NCI-H345 (cell line): ENCODE results near the gene ARFGEF3.
"Not testable (repeated sequence)": the region's sequence is repeated elsewhere in the genome, so short reads cannot be mapped to it uniquely, and the experiment has no call there.

Source experiments
- DNase-seq: peaks from one replicate; lab custom pipeline; 2025; lab: John Stamatoyannopoulos, UW

The ARFGEF3 gene

GRCh38 chr6:138161338-138162110 lies at the start of gene ARFGEF3:
Gene ARFGEF3, plus strand, starts transcription at chr6:138161939. Its CDS starts 148 bp downstream, at chr6:138162087.
- DNase-seq: peak; percentile 76

GRCh38 chr6:138113588-138114210 lies 48.0 kb upstream of the ARFGEF3 start:
- peak; percentile 11 for DNase-seq

DNA sequence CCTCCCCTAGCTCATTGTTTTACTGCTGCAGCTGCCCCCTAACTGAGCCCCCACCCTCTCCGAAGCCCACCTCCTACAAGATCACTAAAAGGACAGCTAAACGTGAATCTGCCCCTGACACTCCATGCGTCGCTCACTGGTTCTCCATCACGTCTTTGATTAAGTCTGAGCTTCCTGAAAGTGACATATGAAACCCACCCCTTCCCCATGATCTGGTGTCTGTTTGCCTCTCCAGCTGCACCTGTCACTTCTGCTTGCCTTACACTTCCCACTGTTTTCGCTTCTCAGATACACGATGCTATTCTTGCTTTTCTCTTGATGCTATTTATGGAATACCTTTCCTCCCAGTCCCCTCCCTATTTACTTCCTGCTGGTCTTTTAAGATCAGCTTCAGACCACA lies 46.5 kb upstream of the ARFGEF3 start:
- peak; percentile 27 for DNase-seq

DNA sequence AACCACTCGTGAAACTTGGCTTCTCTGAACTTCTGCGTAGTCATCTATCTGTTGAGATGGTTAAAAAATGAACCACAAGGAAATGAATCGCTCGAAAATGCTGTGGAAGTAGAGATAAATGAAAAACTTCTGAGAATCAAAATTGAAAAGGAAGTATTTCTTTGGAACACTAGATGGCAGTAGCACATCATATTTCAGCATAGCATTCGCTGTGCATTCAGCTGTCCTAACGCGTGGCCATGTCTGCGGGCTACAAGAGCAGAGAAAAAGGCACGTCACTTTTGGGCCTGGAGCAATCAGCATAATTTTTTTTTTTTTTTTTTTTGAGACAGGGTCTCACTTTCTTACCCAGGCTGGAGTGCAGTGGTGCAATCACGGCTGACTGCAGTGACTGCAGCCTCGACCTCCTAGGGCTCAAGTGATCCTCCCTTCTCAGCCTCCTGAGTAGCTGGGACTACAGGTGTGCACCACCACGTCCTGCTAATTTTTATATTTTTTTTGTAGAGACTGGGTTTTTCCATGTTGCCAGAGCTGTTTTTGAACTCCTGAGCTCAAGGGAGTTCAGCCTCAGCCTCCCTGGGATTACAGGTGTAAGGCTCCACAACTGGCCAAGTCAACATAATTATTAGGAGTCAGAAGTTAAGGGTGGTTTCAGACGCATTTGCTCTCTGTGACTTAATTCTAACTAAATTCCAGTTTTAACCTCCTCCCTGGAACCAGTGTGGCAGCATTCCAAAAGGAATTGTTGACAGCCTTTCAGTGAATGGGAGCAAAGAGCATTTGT lies 45.7 kb upstream of the ARFGEF3 start:
- DNase-seq: peak; percentile 81

DNA sequence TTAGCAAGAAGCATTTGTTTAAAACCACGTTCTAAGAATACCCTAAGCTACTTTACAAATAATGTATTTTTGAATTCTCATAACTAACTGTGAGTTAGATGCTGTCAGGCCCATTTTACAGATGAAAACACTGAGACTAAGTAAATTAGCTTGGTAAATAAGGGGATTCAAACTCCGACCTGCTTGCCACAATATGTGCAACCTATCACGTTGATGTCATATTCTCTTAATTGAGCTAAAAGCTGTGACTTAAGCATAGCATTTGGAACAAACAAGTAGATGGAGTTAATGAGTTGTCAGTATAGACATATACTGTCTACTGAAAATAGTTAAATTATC lies 45.1 kb upstream of the ARFGEF3 start:
- DNase-seq: no peak

DNA sequence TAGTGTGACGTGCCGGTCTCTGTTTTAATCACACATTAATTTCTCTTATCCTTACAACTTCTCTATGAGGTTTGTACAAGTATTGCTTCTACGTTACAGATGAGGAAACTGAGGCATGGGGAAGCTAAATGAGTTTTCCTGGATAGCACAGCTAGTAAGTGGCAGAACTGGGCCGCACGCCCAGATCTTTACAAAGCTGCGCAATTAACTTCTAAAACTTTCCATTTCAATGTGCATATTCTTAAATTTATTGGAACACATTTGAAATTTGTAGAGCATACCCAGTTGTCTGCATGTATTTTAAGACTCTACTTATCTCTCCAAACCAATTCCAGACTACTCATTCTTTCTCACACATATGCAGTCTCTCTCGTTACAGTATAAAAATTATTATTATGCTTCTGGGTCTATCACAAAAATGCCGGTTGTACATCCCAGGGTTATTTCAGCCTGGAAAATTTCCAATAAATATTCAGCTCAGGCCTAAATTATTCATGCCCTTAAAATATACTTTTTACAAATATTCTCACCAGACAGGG lies 44.3 kb upstream of the ARFGEF3 start:
- no peak for DNase-seq

DNA sequence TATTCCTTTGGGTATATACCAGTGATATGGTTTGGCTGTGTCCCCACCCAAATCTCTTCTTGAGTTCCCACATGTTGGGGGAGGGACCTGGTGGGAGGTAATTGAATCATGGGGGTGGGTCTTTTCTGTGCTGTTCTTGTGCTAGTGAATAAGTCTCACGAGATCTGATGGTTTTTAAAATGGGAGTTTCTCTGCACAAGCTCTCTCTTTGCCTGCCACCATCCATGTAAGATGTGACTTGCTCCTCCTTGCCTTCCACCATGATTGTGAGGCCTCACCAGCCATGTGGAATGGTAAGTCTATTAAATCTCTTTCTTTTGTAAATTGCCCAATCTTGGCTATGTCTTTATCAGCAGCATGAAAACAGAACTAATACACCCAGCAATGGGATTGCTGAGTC lies 42.5 kb upstream of the ARFGEF3 start:
- not testable (repeated sequence) for DNase-seq

DNA sequence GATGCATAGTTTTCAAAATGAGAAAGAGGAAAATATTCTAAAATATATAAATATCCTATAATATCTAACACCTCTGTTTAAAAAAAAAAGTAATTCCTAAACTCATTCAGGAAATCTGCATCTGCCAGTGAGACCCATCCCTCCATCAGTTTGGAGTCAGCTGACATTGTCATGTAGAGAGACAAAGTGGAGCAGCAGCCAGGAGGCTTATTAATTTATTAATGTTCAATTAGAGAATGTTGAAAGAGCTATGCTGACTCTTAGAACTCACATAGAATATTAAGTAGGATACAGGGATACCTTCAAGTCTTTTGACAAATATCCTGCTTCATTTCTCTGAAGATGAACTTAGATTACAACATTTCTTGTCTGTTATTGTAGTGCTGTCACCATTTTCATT lies 41.8 kb upstream of the ARFGEF3 start:
- DNase-seq: no peak

GRCh38 chr6:138124096-138124495 lies 37.6 kb upstream of the ARFGEF3 start:
- DNase-seq: no peak

- DNase-seq: no peak
Observed at GRCh38 chr6:138128096-138128495, 33.6 kb upstream of the ARFGEF3 start.

DNA sequence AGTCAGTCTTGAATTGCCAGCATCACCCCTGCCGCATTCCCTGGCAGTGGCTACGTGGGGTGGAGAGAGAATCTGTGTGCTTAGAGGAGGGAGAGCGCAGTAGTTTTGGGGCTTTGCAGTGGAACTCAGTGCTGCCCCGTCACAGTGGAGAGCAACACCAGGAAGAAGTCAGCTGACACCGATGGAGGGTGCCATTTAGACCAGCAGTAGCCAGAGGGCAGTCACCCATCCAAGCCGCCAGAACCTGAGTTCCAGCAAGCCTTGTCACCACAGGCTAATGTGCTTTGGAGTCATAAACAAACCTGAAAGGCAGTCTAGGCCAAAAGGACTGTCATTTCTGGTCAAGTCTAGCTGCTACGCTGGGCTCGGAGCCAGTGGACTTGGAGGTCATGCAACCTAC lies 32.5 kb upstream of the ARFGEF3 start:
- no peak for DNase-seq

DNA sequence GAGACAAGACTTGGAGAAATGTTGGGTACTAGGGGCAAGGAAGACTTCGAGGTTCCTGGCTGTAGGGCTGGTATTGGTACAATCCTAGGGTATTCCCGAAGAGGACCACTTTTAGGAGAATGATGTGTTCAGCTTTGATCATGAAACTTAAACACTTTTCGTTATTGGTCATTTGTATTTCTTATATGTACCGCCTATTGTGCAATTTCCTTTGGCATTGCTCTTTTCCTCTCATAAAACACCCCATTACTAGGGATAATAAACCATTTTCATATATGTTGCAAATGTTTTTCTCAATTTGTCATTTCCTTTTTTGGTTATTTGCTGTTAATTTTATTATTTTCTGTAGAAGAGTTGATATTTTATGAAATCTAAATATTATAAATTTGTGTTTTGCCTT lies 18.9 kb upstream of the ARFGEF3 start:
- no peak for DNase-seq

DNA sequence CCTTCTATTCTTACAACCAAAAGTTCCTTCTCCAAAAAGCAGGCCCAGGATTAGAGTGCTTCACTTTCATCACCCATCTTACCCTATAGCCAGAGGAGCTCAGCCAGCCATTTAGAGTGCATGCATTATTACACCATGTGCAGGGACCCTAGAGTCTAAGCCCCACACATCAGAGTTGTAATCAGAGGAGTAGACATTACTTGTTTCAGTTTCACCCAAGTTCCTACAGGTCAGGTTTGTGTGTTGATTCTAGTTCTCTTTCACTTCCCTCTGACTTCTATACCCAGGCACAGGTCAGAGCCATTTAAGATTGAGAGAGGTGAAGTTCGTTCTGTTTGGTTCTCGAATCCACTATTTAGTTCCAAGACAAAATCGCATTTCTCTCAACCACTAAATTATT lies 16.3 kb upstream of the ARFGEF3 start:
- DNase-seq: no peak

DNA sequence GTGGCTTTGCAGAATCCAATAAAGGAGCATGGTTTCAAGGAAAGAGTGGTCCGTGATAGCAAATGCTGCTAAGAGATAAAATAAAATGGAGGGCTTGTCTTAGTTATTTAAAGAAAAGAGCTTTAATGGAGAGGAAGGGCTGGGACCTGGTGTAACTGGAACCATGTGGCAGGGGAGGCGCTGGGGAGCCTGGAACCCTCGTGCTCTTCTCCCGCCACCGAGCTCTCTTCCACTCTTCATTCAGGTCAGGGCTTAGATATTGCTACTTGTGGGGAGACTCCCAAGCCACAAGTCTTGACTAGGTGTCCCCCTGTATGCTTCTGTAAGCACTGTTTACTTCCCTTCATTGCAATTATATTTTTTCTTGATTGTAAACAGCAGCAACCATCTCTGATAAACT lies 15.2 kb upstream of the ARFGEF3 start:
- DNase-seq: no peak

DNA sequence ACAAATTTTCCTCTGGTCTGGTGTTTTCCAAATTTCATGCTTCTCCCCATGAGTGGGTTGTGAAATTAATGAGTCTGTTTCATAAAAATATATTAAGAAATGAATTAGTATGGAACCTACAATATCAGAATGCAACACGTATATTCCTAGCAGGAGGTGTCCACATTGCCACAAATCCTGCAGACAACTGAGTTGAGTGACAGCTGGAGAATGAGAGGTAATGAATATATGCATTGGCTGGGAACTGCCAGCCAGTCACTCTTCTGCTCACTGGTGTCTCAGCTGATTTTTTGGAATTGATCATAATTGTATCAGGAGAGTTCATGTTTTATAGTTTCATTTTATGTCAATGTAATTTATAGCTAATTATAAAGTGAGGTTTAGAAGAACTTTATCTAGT lies 6.3 kb upstream of the ARFGEF3 start:
- no peak for DNase-seq

DNA sequence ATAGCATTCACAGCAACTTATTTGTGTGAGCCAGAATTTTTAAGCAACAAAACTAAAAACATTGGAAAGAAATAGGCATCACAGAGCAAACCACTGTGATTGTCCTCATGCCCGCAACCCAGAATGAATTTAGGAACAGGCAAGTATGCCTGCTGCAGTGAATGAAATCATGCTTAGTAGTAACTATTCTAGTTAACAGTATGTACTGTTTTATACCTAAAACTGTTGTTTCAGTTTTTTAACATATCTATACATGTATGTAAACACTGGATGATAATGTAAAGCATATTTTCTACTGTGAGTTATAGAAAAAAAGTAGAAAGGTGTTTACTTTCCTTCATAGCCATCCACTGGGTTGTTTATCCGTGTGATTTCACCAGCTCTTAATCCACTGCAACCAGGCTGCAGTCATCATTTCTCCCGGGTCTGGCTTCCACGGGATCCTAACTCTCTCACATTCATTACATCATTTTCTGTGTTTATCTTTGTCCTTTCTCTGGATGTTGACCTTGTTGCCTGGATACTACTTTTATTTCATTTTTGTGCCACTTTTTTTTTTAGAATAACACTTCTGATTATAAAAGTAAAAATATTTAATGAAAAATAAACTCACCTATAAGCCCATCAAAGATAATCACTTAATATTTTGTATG lies 3.6 kb upstream of the ARFGEF3 start:
- DNase-seq: peak; percentile 17

DNA sequence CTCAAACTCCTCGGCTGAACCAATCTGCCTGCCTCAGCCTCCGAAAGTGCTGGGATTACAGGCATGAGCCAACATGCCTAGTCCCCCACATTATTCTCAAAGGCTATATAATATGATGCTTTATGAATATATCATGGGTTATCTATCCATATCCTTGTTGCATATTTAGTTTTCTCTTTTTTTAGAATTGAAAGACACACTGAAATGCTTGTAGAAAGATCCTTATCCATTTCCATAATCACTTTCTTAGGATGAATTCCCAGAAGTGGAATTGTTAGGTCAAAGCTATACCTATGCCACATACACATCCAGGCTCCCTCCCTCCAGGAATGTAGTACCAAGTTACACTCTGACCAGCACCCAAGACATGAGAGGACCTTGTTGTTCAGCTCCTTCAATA lies 2.5 kb upstream of the ARFGEF3 start:
- no peak for DNase-seq

DNA sequence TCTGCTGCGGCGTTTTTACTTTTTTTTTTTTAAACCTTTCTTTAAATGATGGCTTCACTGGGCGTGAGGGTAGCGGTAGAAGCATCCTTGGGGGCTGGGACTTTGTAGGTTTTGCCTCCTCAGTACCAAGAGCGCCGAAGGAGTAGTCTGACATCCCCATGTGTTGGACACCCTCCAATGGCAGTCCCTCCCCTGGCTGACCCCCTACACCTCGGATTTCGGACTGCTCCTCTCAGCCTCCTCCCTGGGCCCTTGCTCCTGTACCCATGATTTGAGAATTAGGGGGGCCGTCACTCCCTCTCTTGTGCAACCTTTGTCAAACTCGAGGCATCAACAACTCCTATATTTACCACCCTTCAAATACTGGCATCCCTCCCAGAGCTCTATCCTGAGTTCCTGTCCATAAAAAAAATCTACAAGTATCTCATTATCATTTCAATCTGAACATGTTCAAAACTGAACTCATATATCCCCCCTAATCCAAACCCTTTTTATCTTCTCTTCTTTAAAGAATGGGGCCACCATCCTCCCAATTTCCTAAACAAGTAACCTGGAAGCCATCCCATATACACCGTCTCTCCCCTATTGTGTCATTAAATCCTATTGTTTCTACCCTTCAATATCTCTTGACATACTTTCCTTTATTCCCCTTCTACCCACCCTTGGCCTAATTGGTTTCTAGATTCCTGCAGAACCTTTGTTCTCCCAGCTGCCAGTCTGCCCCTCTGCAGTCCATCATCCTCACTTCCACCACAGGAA lies 1.2 kb upstream of the ARFGEF3 start:
- DNase-seq: peak; percentile 48

GRCh38 chr6:138161088-138161337 lies 726 bp upstream of the ARFGEF3 start:
- no peak for DNase-seq

GRCh38 chr6:138162111-138162954 lies 594 bp downstream of the ARFGEF3 start:
- DNase-seq: peak; percentile 36
